Fibroblast of mammary gland (primary cell): ENCODE measurements around the gene ANKH.

Source experiments
- DNase-seq: peaks from one replicate; pipeline ENCODE4 v3.0.0-alpha.2; 2010; ENCODE audit warnings: low read depth
- H3K4me3 ChIP-seq: 2 replicates; pipeline ENCODE4 v1.5.1; 2011; ENCODE audit warnings: low read depth, mild to moderate bottlenecking, low read length, moderate library complexity; ENCODE audit not compliant: control insufficient read depth
- CTCF ChIP-seq: conservative IDR thresholded peaks from 2 replicates; pipeline ENCODE4 v1.5.1; 2011; ENCODE audit warnings: low read depth, low read length, inconsistent platforms; ENCODE audit not compliant: control insufficient read depth, insufficient read depth

Gene ANKH

GRCh38 chr5:14729448-14730385 is 141.9 kb downstream of the ANKH start:
- no peak for DNase-seq
- TF ChIP-seq CTCF, result no peak
- no peak overlapping the region for H3K4me3 ChIP-seq

GRCh38 chr5:14728459-14728938 is 143.1 kb downstream of the ANKH start:
- H3K4me3 ChIP-seq, result no peak overlapping the region
- no peak for TF ChIP-seq CTCF
- DNase-seq, result no peak

- no peak for TF ChIP-seq CTCF
- no peak overlapping the region for H3K4me3 ChIP-seq
- DNase-seq, result no peak
Observed at GRCh38 chr5:14727928-14728458, 143.6 kb downstream of the ANKH start.

GRCh38 chr5:14727428-14727865 is 144.1 kb downstream of the ANKH start:
- H3K4me3 ChIP-seq, result no peak overlapping the region
- peak; percentile 99 for TF ChIP-seq CTCF
- DNase-seq, result peak; percentile 84

- DNase-seq, result no peak
- H3K4me3 ChIP-seq, result no peak overlapping the region
- no peak for TF ChIP-seq CTCF
Observed at GRCh38 chr5:14726066-14726838, 145.3 kb downstream of the ANKH start.

- TF ChIP-seq CTCF, result no peak
- no peak for DNase-seq
Observed at GRCh38 chr5:14724633-14725032, 146.9 kb downstream of the ANKH start.

More at GRCh38 chr5:14724633-14725032, 146.9 kb downstream of the ANKH start:
- H3K4me3 ChIP-seq, result no peak overlapping the region
